Panc1 (cell line): ENCODE results near the gene PPEF1. TPM values are rescaled to one million over a fixed set of nuclear protein-coding genes. Genes with fewer than 3 reads are reported as not detected.

Experiments
- ATAC-seq: fragments of 200-7000 bp; cut with Tn5 transposase; 2 replicates; pipeline ENCODE4 v1.9.1; 2020; ENCODE audit warnings: mild to moderate bottlenecking, moderate library complexity
- BruUV-seq: library from RNA; stranded (reverse); fragments of 400-500 nt; replicated peaks from 2 replicates; lab custom pipeline; 2021; lab: Mats Ljungman, UMichigan
- CTCF ChIA-PET: fragments of 300-600 bp; sonication (Branson Sonifier 250); formaldehyde crosslinking; loops from one replicate; lab custom pipeline; 2022; ENCODE audit warnings: antibody characterized with exemption; lab: Charles Lee
- POLR2A ChIA-PET: fragments of 300-600 bp; sonication (Branson Sonifier 250); formaldehyde crosslinking; loops from one replicate; lab custom pipeline; 2022; ENCODE audit warnings: antibody characterized with exemption; lab: Charles Lee
- DNase-seq: peaks from one replicate; pipeline ENCODE4 v3.0.0-alpha.2; 2010; ENCODE audit warnings: low read depth, low spot score
- H3K27ac ChIP-seq: 2 replicates; pipeline ENCODE4 v1.5.1; 2011; ENCODE audit warnings: mild to moderate bottlenecking, low read length, inconsistent platforms
- H3K27me3 ChIP-seq: fragments of 200-500 bp; sonication (Bioruptor generic); 2 replicates; pipeline ENCODE4 v1.6.0; 2014; ENCODE audit warnings: low read length, inconsistent platforms; ENCODE audit not compliant: control insufficient read depth, insufficient read depth
- H3K36me3 ChIP-seq: fragments of 200-500 bp; sonication (Bioruptor generic); 2 replicates; pipeline ENCODE4 v1.5.1; 2014; ENCODE audit warnings: inconsistent platforms, mild to moderate bottlenecking, low read length, moderate library complexity; ENCODE audit not compliant: control insufficient read depth, insufficient read depth
- H3K4me1 ChIP-seq: 2 replicates; pipeline ENCODE4 v1.5.1; 2011; ENCODE audit warnings: inconsistent platforms, mild to moderate bottlenecking, low read length, moderate library complexity; ENCODE audit not compliant: control insufficient read depth, insufficient read depth
- H3K4me3 ChIP-seq, 2 experiments: 2 replicates each; pipeline ENCODE4 v1.5.1; 2011 to 2012; ENCODE audit warnings: low read depth in 2 of 2, low read length in 2 of 2, mild to moderate bottlenecking in 2 of 2, inconsistent platforms in 1 of 2, moderate library complexity in 1 of 2
- H3K9me3 ChIP-seq: fragments of 200-500 bp; sonication (Bioruptor generic); 2 replicates; pipeline ENCODE4 v1.5.1; 2014; ENCODE audit warnings: low read depth, mild to moderate bottlenecking, inconsistent platforms, low read length, moderate library complexity; ENCODE audit not compliant: control insufficient read depth, insufficient read depth
- CTCF ChIP-seq: fragments of 450-650 bp; IDR thresholded peaks from 2 replicates; pipeline ENCODE4 v1.5.1; 2017; ENCODE audit warnings: mild to moderate bottlenecking
- POLR2AphosphoS5 ChIP-seq: IDR thresholded peaks from 2 replicates; pipeline ENCODE4 v1.6.1; 2012; ENCODE audit warnings: mild to moderate bottlenecking, low read depth, low read length, moderate library complexity
- SIN3A ChIP-seq: IDR thresholded peaks from 2 replicates; pipeline ENCODE4 v1.6.1; 2012; ENCODE audit warnings: low read depth, mild to moderate bottlenecking, low read length, moderate library complexity, borderline replicate concordance; ENCODE audit not compliant: insufficient read depth
- TCF7L2 ChIP-seq: IDR thresholded peaks from 2 replicates; pipeline ENCODE4 v1.6.1; 2011; ENCODE audit warnings: mild to moderate bottlenecking, low read depth, low read length, inconsistent platforms
- in situ Hi-C: cut with HindIII; loops from 2 replicates; pipeline ENCODE4 v1.10.0; 2016; ENCODE audit warnings: low sequenced_read_pairs, low pct_unique_long_range_greater_than_20kb
- intact Hi-C: fragments of 100-400 bp; cut with micrococcal nuclease; formaldehyde crosslinking; loops from one replicate; pipeline ENCODE4 v1.10.0; 2022; ENCODE audit not compliant: unreplicated experiment
- total RNA-seq: library from RNA; stranded (reverse); gene quantifications from one replicate; pipeline ENCODE4 v1.2.1, GENCODE V29; 2021; ENCODE audit not compliant: unreplicated experiment
- TF ChIP-seq, protein P1 (sequence below), 2 experiments: IDR thresholded peaks; 2 replicates each; pipeline ENCODE4 v1.6.1; 2011 to 2012; ENCODE audit warnings: low read depth in 2 of 2, control low read depth in 1 of 2, low read length in 1 of 2, mild to moderate bottlenecking in 1 of 2, moderate library complexity in 1 of 2; ENCODE audit not compliant: insufficient read depth in 1 of 2

Gene PPEF1
- total RNA-seq, 1 experiment from 2014 or later, result not detected

- TF ChIP-seq POLR2AphosphoS5 (no peak), TCF7L2 (no peak), CTCF (no peak), SIN3A (no peak)
- TF ChIP-seq, protein P1, sequence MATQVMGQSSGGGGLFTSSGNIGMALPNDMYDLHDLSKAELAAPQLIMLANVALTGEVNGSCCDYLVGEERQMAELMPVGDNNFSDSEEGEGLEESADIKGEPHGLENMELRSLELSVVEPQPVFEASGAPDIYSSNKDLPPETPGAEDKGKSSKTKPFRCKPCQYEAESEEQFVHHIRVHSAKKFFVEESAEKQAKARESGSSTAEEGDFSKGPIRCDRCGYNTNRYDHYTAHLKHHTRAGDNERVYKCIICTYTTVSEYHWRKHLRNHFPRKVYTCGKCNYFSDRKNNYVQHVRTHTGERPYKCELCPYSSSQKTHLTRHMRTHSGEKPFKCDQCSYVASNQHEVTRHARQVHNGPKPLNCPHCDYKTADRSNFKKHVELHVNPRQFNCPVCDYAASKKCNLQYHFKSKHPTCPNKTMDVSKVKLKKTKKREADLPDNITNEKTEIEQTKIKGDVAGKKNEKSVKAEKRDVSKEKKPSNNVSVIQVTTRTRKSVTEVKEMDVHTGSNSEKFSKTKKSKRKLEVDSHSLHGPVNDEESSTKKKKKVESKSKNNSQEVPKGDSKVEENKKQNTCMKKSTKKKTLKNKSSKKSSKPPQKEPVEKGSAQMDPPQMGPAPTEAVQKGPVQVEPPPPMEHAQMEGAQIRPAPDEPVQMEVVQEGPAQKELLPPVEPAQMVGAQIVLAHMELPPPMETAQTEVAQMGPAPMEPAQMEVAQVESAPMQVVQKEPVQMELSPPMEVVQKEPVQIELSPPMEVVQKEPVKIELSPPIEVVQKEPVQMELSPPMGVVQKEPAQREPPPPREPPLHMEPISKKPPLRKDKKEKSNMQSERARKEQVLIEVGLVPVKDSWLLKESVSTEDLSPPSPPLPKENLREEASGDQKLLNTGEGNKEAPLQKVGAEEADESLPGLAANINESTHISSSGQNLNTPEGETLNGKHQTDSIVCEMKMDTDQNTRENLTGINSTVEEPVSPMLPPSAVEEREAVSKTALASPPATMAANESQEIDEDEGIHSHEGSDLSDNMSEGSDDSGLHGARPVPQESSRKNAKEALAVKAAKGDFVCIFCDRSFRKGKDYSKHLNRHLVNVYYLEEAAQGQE (IDR thresholded peaks at IDR 0.05; ENCODE audit: insufficient read depth in 1 of 2, low read depth in 2 of 2, low read length in 1 of 2), result no peak
- Histone ChIP-seq H3K27ac (no peak overlapping the region), H3K4me3 (no peak overlapping the region), H3K27me3 (no peaks in the 10 kb centered on the region), H3K36me3 (no peaks in the 10 kb centered on the region), H3K9me3 (no peaks in the 10 kb centered on the region), H3K4me1 (no peaks in the 10 kb centered on the region)
- DNase-seq (no peak), ATAC-seq (no peak)
- ChIA-PET POLR2A (no interaction called here), CTCF (no interaction called here)
- BruUV-seq, result no TSS peak
- in situ Hi-C loops, result no loop called here
- intact Hi-C loops, result no loop called here
These were observed 39.2 kb upstream of the PPEF1 start for GRCh38 chrX:18668071-18668835.

DNA sequence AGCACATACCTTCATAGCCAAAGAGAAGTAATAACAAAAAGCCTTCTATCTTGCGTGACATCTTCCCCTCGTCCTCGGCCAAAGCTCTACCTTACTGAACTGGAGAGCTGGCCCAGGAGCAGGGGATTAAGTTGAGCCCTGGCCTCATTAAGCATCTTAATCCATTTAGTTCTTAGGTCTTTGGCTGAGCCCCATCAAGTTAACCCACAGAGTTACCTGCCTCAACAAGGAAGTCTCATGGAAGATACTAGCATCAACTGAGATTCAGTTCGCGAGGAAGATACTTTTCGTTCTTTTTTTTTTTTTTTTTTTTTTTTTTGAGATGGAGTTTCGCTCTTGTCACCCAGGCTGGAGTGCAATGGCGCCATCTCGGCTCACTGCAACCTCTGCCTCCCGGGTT is 35.4 kb upstream of the PPEF1 start, which contains the start of gene RS1:
Gene RS1, minus strand, starts transcription at position 101 of the 400 bp plus-strand sequence. Its CDS starts 40 bp downstream, at position 61.
- Histone ChIP-seq H3K4me3 (no peak within 1 kb of the TSS), H3K9me3 (no peaks in the 10 kb centered on the region), H3K36me3 (no peaks in the 10 kb centered on the region), H3K27ac (no peak within 1 kb of the TSS), H3K27me3 (no peaks in the 10 kb centered on the region), H3K4me1 (no peaks in the 10 kb centered on the region)
- POLR2A ChIA-PET, result no interaction called here
- CTCF ChIA-PET, result no interaction called here
- ATAC-seq (no peak), DNase-seq (no peak)
- intact Hi-C loops, result no loop called here
- TF ChIP-seq TCF7L2 (no peak), CTCF (no peak), POLR2AphosphoS5 (no peak), SIN3A (no peak)
- TF ChIP-seq, protein P1 (IDR thresholded peaks at IDR 0.05; ENCODE audit: insufficient read depth in 1 of 2, low read depth in 2 of 2, low read length in 1 of 2), result no peak
- in situ Hi-C loops, result no loop called here
- BruUV-seq, result no TSS peak
